HK-2 (cell line): ENCODE results near the gene GTF3C1.

Experiments
- DNase-seq: peaks from one replicate; pipeline ENCODE4 v3.0.0-alpha.2; 2018; ENCODE audit not compliant: unreplicated experiment

GTF3C1 gene

DNA sequence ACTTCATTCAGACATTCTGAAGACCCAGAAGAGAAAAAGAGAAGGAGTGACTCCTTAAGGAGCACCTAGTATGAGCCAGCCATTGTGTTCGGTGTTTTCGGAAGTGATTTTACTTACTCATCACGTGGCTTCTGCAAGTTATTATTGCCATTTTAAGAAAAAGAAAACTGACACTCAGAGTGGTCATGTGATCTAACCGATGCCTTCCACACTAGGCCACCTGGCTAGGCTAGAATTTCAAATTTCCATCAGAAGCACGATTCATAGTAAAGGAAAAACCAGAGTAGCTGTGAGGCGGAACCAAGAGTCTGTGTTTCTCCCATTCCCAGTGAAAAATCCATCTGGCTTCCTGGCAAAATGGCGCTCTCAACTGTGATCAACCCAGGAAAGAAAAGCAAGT, 32.0 kb downstream of the GTF3C1 start:
- DNase-seq = no peak

DNA sequence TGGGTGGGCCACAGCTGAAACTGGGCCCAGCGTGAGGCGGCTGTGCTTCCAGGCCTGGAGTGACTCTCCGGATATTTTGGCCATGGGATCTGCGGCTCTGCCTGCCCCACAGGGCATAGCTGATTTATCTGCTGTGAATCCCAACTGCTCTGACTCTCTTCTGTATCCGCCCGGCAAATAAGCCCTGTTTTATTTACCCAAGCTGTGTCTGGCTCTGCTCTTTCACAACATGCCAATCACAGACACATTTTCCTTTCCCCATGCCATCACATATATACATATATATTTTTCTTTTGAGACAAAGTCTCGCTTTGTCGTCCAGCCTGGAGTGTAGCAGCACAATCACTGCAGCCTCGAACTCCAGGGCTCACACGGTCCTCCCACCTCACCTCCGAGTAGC, 33.3 kb downstream of the GTF3C1 start:
- no peak for DNase-seq

DNA sequence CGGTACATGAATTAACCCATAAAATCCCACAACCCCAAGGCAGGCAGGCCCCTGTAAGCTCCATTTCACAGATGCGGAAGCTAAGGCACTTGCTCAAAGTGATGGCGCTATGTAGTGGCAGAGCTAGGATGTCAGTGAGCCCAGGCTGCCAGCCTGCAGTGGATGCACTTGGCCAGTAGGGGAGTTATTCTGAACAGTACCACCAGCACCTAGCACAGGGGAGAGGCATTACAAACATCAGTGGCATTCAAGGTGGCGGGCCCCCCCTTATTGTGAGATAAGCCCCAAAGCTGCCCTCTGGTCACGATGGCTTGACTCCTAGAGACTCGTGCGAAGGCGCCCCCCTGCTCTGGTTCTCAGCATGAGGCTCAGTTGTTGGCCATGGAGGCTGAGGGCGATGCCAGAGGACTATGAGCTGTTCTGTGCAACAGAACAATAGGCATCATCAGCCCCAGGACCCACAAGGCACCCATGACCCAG, 33.8 kb downstream of the GTF3C1 start:
- DNase-seq = peak; percentile 25

DNA sequence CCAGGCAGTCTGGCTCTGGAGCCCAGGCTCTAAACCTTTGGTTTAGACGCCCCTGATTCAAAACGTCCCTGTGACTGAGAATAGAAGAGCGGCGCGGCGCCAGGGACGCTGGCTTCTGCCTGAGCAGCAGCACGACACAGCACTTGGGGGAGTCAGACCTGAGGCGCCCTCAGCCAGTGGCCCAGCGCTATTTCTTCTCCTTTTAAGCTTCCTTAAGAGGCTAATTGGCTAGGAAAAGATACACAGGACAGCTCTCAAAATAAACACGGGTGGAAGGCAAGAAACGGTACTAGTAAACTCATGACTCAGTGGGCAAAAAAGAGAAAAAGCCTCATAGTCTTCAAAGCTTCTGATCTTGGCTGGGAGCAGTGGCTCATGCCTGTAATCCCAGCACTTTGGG, 34.9 kb downstream of the GTF3C1 start:
- no peak for DNase-seq

DNA sequence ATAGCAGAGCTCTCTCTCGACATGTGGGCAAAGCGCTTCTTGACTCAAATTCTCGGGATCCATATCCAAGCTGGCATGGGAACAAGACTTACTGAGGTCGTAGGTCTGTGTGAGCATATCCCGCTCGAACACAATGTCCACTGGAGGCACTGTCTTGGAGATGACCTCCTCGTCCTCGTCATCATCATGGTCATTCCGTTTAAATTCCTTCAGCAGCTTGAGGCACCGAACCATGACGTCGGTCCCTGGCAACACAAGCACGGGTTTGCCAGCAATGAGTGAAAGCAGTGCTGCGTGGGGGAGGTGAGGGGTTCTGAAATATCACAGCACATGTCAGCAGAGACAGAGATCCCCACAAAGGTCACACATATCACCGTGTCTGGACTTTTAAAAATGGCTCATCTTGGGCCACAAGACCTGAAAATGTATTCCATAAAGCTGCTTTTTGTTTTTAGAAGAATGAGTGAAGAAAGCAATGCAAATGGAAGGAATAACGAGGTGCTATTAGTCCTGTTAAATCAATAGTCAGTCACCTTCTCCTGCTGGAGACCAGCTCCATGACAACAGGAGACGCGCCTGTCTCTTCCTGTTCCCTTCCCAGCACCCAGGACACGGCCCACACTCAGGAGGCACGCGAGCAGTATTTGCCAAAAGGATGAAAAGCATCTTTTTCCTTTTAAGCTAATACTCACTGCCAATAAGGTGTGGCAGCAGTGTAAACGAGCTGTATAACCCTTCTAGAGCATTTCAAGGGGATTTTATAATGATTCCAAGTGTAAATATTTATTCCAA, 37.9 kb downstream of the GTF3C1 start:
- peak; percentile 17 for DNase-seq

DNA sequence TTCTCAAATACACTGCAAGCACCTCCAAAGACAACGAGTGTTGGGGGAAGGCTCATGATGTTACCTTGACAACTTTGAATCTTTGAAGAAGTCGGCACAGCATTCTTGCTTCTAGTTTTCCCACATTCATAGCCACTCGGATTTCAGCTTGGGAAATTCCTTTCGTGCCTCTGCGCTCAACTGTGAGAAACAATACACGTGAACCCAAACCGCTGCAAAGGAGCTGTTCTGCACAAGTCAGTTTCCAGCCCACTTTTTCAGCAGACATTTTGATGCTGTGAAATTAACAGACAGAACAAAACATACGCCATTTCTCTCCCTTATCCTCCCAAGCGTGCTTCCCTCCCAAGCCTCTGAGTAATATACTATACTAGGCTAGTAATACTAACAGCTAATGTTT, 41.2 kb downstream of the GTF3C1 start:
- no peak for DNase-seq

DNA sequence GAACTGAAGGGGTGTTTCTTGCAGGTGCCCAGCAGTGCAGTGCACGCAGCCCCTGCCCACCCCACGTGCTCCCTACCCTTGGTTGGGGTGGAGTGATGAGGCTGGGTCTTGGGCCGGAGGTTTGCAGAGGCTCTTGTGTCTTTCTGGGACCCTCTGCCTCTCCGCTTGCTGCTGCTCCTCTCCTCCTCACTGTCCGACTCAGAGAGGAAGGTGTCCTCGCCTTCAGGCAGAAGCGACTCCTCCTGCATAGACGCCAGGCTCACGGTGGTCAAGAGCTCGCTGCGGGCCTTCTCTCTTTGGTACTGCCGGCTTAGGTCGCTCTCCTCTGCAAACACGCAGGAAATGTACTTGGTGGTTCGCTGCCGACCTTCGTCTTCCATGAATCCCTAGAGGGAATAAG, 42.9 kb downstream of the GTF3C1 start:
- DNase-seq = no peak

DNA sequence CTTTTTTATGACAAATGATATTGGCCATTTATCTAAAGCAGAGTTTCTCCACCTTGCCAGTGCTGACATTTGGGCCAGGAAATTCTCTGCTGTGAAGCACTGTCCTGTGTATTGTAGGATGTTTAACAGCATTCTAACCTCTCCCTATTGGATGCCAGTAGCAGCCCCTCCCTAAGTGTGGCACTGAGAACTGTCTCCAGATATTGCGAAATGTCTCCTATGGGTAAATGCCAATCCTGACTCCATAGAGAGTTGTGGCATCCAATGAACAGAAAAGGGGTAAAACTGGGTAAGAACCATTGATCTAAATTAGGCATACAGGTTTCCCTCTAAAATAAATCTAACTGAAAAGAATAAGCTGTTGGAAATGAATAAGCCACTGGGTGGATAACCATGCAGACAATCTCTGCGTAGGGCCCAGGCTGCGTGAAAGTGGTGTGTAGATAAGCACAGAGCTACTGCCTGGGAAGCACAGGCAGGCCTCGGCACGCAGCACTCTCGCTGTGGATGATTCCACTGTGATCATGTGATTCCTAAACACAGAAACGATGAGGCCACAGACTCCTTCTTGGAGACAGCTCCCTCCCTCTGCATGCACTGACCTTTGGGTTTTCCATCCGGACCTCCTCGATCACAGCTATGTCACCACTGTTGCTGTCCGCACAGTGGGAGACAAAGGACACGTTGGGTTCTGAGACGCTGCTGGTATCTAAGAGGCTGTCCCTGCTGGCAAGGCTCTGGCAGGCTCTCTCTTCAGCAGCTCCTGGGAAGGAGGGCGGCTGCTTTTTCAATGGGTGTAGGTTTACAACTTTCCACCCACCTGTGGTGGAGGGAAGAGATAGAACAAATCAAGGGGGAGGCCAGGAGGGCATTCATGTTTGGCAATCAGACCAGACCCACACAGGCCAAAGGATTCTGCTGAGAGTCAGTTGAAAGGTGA, 44.1 kb downstream of the GTF3C1 start:
- DNase-seq = no peak

DNA sequence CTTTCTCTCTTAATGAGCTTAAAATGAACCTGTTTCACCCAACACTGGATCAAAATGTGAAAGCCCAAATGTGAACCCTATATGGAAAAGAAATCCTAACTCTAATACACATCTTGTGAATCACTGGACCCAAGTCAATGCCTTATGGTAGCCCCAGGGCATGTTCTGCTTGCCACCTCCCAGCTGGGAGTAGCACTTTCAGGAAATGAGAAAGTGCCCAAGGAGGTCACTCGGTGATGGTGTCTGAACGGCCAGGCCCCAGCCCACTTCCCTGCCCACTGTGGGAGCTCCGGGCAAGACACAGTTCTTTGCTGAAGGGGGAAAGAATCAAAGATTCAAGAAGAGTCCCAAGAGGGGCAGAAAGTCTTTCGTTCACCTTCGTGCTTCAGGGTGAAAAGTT, 46.1 kb downstream of the GTF3C1 start:
- DNase-seq = no peak

DNA sequence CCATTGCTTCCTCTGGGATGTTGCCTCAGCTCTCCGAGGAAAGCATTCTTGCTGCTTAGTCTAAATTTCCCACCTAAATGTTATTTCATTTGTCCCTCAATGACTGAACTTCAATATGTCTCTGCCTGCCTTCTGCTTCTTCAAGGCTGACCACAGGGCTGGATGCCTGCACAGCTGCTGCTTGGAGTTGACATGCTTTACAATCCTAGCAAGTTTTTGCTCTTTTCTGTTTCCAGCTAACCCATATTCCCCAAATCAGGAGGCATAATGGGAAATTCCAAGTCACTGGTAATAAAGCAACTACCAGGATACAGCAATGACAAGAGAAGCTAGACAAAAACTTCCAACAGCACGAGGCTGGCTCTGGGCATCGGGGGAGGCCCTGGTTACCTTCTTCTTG, 48.9 kb downstream of the GTF3C1 start:
- DNase-seq = no peak

DNA sequence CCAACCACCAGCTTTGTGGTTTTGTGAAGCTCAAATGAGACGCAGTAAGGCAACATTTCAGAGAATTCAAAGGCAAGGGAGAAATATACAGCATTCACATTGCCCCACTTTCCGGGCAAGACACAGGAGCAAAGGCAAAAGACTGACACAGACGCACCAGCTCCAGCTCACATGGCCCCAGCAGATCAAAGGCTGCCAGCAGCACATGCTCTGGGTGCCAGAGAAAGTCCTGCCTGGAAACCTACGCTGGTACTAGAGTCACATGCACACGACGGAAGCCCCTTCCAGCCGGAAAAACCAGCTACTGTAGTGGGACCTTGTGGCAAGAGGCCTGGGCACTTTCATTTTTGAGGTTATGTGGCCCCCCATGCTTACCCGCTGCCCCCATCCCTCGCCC, 50.1 kb downstream of the GTF3C1 start:
- DNase-seq = no peak

DNA sequence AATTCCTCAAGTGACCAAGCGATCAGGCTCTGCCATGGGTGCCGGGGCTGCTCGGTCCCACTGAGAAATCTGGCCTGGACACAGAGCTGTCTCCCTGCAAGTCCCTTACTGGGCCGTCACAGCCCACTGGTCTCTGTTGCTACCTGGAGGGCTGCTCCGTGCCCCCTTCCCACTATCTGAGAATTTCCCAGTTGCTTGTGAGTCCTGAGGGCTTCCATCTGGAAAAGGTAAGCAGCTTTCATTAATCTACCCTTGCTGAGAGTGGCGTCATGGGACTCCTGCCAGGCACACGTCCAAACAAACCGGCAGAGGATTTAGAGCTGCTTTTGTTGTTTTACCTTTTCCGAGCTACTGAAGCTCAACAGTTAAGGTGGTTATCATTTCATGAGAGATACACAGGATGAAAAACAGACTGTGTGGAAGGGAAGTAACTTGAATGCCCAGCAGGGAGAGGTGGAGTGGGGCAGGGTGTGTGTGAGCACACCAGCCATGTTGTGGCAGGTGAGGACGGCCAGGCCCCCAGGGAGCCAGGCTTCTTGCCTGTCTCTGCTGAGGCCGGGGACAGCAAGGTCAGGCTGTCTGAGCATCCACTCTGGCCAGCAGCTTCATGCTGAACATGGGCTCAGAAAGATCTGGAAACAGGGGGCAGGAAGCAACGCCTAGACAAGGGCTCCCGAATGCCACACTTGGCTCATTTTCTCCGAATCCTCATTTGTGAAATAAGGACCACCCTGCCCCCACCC, 50.6 kb downstream of the GTF3C1 start:
- DNase-seq = no peak

DNA sequence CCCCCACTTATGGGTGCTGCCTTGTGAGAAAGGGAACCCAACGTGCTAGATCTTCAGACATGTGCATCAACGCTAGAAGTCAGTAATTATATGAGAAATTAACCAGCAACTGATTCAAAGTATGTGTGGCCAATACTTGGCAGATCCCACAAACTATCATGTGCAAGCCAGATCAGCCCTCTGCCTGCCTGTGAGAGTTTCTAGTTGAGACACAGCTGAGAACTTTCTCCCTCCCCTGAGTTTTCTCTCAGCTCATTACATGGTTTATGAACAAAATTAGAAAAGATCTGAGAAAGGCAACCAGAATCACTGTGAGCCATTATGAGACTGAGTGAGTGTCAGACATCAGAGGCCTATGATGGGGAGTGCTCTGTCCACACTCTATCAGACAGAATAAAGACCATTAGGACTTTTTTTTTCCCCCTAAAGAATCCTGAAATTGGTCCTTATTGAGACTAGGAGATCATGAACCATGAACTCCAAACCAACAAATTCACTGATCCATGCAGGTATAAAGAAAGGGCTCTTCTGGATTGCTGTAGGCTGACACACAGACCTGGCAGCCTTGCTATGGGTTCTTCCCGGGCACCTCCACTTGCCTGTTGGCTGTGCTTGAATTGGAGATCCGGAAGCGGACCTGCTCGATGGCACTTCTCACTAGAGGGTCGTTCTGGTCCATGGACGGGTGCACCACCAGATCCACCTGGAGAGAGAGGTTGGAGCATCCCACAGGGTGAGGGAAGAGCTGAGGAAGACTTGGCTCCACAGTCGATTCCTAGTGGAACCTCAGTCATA, 51.5 kb downstream of the GTF3C1 start:
- no peak for DNase-seq

DNA sequence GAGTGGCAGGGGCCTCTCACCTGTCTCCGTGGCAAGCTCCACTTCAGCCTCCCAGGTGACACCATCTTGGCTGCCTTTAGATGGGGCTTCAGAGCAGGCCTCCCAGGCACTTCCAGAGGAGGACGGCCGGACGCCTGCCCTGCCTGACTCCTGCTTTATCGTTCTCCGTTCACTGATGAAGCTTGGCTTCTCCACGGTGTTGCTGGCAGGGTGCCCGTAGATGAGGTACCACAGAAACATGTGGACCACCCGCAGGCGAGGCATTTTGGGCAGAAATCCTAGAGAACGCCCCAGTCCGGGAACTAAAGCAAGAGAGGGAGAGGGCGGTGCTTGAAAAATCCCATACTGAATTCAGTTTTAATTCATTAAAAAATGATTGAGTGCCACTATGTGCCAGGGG, 54.5 kb downstream of the GTF3C1 start:
- no peak for DNase-seq

DNA sequence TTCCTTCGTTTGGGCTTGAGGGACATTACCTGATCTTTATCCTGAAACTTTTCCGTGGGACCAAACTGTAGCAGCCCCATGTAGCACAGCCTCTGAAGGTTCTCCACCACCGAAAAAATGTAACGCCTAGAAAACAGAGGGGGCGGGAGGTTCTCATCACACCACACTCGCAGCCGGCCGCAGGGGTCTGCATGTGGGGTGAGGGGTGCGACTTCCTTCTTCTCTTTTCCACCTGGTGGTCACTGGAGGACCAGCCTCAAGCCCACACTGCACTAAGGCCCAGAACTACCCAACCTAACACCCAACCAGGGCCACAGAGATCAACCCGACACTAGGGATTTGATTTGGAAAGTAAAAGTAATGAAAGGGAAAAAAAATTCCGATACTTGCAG, 57.1 kb downstream of the GTF3C1 start:
- DNase-seq = no peak

DNA sequence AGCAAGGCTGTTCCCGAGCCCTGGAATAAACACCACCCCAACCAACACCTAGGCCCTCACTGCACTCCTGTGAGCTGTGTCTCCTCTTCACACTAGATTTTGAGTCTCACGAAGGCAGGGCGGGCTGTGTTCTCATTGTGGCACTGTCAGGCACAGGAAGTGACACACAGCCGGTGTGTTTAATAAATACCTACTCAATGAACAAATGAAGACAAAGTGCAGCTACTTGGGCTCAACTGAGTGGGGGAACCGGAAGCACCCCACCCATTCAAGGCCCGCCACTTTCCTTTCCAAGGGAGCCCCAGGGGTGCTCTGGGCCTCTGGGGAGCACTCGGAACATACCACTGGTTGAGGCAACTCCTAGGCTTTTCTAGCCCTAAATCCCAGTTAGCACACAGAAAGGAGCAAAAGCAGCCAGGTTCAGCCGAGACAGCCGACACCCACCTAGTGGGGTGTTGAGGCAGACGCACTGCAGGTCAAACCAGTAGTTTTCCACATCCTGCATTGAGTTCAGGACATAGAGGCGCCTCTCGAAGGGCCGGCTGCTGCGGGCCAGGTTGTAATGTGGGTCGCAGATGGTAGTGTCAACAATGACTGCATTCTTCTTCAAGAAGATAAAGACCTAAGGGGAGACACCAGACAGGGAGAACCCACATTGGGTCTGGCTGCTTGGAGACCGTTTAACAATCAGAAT, 57.7 kb downstream of the GTF3C1 start:
- no peak for DNase-seq

DNA sequence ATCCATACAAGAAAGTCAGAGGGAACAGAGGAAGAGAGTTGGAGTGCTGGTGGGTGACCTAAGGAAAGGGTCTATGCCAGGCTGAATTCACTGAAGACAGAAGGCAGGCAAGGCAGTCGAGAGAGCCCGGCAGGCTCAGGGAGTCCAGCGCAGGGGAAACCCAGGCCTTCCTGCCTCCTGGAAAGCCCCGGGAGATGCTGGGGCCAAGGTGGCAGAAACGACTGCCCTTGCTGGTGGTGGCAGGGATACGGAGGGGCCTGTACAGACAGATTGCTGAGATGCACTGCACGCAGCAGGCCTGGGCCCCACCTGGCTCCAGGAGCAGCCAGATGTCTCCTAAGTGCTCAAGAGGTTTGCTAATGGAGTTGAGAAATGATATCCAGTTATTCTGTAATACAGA, 59.8 kb downstream of the GTF3C1 start:
- DNase-seq = no peak

DNA sequence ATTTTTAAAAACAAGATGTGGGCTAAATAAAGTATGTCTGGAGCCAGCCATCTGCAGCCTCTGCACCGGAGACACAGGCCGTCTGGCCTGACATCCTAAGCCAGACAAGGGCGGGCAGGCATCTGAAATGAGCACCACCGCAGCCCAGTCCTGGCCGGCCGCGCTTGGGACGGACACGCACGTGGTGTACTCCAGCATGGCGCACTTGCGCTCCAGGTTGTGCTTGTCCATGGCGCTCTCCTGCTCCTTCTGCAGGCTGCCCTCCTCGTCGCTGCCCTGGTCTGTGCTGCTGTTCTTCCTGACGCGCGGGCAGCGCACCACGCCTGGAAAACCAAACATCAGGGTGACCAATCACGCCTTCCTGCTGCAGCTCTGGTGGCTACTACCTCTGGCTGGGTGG, 60.3 kb downstream of the GTF3C1 start:
- no peak for DNase-seq

DNA sequence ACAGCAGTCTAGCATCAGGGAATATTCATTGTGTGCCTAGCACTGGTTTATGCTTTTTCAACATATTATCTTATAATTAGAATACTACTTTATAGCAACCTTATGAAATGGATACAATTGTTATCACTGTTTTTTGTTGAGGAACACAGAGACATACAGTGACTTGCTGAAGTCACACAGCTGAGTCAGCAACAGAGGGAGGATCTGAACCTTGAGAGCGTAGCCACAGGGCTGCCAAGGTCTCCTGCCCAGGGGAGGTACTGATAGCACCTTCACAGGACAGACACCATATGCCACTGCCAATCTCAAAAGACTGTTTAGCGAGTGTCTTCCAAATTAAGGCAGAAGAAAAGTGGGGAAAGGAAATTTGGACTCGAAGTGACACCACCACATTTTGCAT, 63.0 kb downstream of the GTF3C1 start:
- DNase-seq = no peak

DNA sequence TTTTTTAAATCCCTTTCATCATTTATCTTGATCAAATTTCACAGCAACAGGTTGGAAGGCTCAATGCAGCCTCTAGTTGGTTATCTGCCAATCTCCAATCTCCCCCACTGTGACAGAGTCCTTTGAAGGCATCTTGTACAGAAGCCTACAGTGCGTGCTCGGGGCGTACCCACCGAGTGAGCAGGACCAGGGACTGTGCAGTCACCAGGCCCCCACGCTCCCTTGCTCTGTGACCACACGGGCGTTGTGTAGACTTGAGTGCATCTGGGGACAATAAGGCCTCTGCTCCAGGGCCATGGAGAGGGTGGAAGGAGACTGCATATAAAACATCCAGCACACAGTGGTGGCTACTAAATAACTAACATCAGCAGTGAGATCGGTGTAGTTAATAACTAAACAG, 63.4 kb downstream of the GTF3C1 start:
- no peak for DNase-seq

DNA sequence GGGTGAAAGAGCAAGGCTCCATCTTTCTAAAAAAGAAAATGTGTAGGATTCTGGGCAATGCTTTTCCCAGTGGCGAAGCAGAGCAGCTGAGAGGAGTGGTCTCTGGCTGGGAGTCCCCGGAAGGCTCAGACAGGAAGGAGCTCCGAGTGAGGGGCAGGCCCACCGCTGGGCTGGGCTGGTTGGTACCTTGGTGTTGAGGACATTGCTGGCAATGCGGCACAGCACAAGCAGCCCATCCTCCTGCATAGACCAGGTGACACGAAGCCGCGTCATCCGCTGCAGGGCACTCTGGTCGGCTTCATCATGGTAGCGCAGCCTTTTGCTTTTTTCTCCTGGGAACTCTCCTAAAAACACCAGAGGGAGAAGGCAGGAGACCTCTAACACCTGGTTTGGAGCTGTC, 63.9 kb downstream of the GTF3C1 start:
- DNase-seq = no peak
